Thyroid gland (tissue), 4 donors: ENCODE data around the gene CMSS1. TPM values are rescaled to one million over a fixed set of nuclear protein-coding genes. Genes with fewer than 3 reads are reported as not detected.

Experiments
- DNase-seq, 2 donors: peaks; one replicate each; pipeline ENCODE4 v3.0.0-alpha.2; 2019
- H3K27ac ChIP-seq, 3 donors: fragments of 200-600 bp; sonication (generic); 1 replicate in 2 of 3; 2 replicates in 1 of 3; pipeline ENCODE4 v1.5.1; 2016 to 2019; ENCODE audit warnings: mild to moderate bottlenecking in 1 of 3, moderate library complexity in 1 of 3
- H3K27me3 ChIP-seq: fragments of 200-600 bp; sonication (generic); one replicate; pipeline ENCODE4 v1.5.1; 2019
- H3K36me3 ChIP-seq, 2 donors: fragments of 200-600 bp; sonication (generic); one replicate each; pipeline ENCODE4 v1.5.1; 2016 to 2019
- H3K4me1 ChIP-seq, 2 donors: fragments of 200-600 bp; sonication (generic); one replicate each; pipeline ENCODE4 v1.5.1; 2017 to 2019
- H3K4me3 ChIP-seq, 3 donors: fragments of 200-600 bp; sonication (generic); replicated peaks in 1 of 3; 1 replicate in 2 of 3; 2 replicates in 1 of 3; pipeline ENCODE4 v1.5.1; 2016; ENCODE audit warnings: mild to moderate bottlenecking in 1 of 3
- H3K9me3 ChIP-seq: fragments of 200-600 bp; sonication (generic); one replicate; pipeline ENCODE4 v1.5.1; 2017
- POLR2A ChIP-seq, 2 donors: fragments of 450-650 bp; IDR thresholded peaks; one replicate each; pipeline ENCODE4 v1.6.1; 2017; ENCODE audit warnings: antibody characterized with exemption in 2 of 2, mild to moderate bottlenecking in 2 of 2, moderate library complexity in 1 of 2
- WGBS, 2 donors: methylation state at CpG; one replicate each; pipeline ENCODE4 v1.1.5; 2017; 5-methylcytosine and 5-hydroxymethylcytosine counted together
- intact Hi-C: fragments of 100-400 bp; cut with DNase I; formaldehyde crosslinking; loops from one replicate; pipeline ENCODE4 v1.15.1; 2023
- total RNA-seq, 4 donors: library from RNA; depleted of rRNA; stranded (reverse); fragments of >200 nt; gene quantifications; one replicate each; pipeline ENCODE4 v1.2.3, GENCODE V29; 2016
- TF ChIP-seq, protein P1 (sequence below), 6 experiments: fragments of 200-600 bp in 3 of 6; fragments of 450-650 bp in 3 of 6; sonication (generic) in 3 of 6; IDR thresholded peaks; one replicate each; pipeline ENCODE4 v1.5.1; 2016 to 2019; ENCODE audit warnings: antibody characterized with exemption in 6 of 6, mild to moderate bottlenecking in 2 of 6, inconsistent platforms in 1 of 6, moderate library complexity in 1 of 6

The CMSS1 gene
- total RNA-seq, 4 donors from 2014 or later, result 7.7 to 15.0 (median 12.9) TPM

DNA sequence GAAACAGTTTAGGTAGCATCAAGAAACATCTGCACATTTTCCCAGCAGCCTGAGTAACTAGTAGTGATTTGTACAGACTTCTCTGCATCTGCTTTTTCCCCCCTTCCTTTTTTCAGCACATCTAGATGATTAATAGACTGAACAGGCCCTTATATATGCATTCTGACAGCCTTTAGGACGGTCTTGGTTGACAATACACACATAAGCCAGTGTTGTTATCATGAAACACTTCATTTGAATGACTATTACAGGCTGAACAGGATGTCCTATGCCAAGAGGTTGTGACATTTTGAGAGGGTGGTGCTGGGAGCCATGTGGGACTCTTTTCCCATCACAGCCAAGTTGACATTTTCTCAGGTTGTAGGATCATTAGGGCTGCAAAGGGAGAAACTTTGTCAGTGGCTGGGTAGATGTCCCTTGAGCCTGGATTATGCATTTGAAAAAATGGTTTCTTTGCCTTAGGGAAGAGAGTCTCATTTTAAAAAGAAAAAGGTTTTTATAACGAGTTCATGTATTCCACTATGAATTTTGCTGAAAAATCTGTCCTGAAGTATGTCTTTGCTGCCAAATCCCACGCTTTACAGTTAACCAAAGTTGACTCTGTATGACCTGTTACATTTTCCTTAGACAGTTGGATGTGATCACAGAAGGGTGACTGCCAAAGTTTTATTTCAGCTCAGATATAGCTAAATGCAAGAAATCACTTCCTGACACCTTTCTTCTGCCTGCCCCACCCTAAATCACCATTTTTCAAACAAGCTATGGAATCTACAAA is 223.0 kb downstream of the CMSS1 start:
- H3K9me3 ChIP-seq, result no peaks in the 10 kb centered on the region
- 58 to 69% methylated on average over 3 of the region's 3 CpGs for WGBS, 2 donors
- H3K36me3 ChIP-seq, result no peaks in the 10 kb centered on the region
- H3K4me3 ChIP-seq, result no peak overlapping the region
- intact Hi-C loops, result no loop called here
- H3K27me3 ChIP-seq, result no peaks in the 10 kb centered on the region
- TF ChIP-seq, protein P1, sequence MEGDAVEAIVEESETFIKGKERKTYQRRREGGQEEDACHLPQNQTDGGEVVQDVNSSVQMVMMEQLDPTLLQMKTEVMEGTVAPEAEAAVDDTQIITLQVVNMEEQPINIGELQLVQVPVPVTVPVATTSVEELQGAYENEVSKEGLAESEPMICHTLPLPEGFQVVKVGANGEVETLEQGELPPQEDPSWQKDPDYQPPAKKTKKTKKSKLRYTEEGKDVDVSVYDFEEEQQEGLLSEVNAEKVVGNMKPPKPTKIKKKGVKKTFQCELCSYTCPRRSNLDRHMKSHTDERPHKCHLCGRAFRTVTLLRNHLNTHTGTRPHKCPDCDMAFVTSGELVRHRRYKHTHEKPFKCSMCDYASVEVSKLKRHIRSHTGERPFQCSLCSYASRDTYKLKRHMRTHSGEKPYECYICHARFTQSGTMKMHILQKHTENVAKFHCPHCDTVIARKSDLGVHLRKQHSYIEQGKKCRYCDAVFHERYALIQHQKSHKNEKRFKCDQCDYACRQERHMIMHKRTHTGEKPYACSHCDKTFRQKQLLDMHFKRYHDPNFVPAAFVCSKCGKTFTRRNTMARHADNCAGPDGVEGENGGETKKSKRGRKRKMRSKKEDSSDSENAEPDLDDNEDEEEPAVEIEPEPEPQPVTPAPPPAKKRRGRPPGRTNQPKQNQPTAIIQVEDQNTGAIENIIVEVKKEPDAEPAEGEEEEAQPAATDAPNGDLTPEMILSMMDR (IDR thresholded peaks at IDR 0.05), result no peak
- no peak for TF ChIP-seq POLR2A (IDR thresholded peaks at IDR 0.05)
- H3K4me1 ChIP-seq, result peaks cover 23 to 25% of the 10 kb centered on the region in 2 donors
- peak overlapping the region; percentile 53 to 88 (median 69) for H3K27ac ChIP-seq
- DNase-seq, result peak in 1 of 2 donors; percentile 15

DNA sequence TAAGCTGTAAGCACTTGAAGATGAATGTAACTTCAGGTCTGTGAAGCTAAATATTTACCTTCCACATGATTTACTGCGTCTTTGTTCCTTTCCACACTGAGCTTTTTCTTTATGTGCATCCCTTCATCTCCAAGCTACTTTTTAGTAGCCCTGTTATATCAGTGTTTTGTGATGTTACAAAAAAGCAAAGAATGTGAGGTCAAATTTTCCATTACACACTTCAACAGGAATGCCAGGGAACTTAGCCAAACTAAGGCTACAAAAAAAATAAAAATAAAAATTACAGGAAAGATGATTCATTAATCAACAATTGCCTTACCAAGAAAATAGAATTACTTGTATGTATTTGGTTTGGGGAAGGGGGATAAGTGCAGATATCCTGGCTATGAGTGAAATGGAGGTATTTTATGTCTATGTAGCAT is 223.7 kb downstream of the CMSS1 start:
- no peak for DNase-seq
- H3K27me3 ChIP-seq, result no peaks in the 10 kb centered on the region
- WGBS, 2 donors, result 73 to 76% methylated on average over 1 of the region's 1 CpG
- H3K27ac ChIP-seq, result peak overlapping the region; percentile 53 to 88 (median 69)
- intact Hi-C loops, result no loop called here
- peaks cover 23 to 25% of the 10 kb centered on the region in 2 donors for H3K4me1 ChIP-seq
- H3K9me3 ChIP-seq, result no peaks in the 10 kb centered on the region
- H3K36me3 ChIP-seq, result no peaks in the 10 kb centered on the region
- TF ChIP-seq, protein P1 (IDR thresholded peaks at IDR 0.05), result no peak
- TF ChIP-seq POLR2A (IDR thresholded peaks at IDR 0.05), result no peak
- H3K4me3 ChIP-seq, result no peak overlapping the region

DNA sequence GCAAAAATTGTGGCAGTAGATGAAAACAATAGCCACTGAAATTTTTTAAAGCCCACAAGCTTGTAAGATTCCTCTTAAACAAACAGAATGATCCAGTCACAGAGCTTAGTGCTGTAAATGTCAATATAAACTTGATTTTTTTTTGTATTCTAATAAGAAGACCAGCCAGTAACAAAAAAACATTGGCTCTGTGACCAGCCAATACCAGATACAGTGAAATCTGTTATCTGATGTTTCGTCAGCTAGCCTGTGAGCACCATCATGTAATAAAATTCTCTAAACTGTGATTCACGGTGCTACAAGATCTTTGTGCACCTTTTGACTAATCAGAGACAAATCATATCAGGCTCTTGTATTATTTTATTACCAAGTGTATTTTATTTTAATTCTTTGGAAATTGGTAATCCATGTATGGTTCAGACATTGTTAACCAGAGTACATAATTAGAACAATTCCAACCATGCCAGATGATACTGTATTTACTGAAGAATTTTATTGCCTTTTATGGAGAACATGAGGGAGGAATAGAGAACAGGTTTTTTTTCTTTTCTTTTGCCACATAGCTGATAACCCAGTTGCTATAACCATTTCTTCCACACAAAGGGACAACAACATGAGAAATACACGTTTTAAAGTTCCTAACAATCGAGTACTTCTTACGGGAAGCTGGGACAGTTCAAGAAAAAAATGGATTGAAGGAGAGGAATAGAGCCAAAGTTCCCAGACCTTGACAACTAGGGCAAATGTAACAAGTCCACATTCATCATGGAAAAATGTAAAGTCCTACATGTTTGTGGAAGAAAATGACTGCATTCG is 224.7 kb downstream of the CMSS1 start:
- no peak overlapping the region for H3K4me3 ChIP-seq
- no peaks in the 10 kb centered on the region for H3K27me3 ChIP-seq
- H3K27ac ChIP-seq, result peak overlapping the region; percentile 50 to 88 (median 69)
- peaks cover 23 to 25% of the 10 kb centered on the region in 2 donors for H3K4me1 ChIP-seq
- intact Hi-C loops, result no loop called here
- no peaks in the 10 kb centered on the region for H3K36me3 ChIP-seq
- H3K9me3 ChIP-seq, result no peaks in the 10 kb centered on the region
- no peak for DNase-seq
- no peak for TF ChIP-seq POLR2A (IDR thresholded peaks at IDR 0.05)
- TF ChIP-seq, protein P1 (IDR thresholded peaks at IDR 0.05), result no peak
- WGBS, 2 donors, result 78% methylated on average over 6 of the region's 6 CpGs

- H3K9me3 ChIP-seq, result no peaks in the 10 kb centered on the region
- no peak for DNase-seq
- TF ChIP-seq, protein P1 (IDR thresholded peaks at IDR 0.05), result no peak
- no peak for TF ChIP-seq POLR2A (IDR thresholded peaks at IDR 0.05)
- no peak overlapping the region for H3K4me3 ChIP-seq
- H3K36me3 ChIP-seq, result no peaks in the 10 kb centered on the region
- H3K27ac ChIP-seq, result peak overlapping the region in 2 of 3 donors; percentile 69 to 88
- H3K4me1 ChIP-seq, result peaks cover 23 to 25% of the 10 kb centered on the region in 2 donors
- 86 to 88% methylated on average over 1 of the region's 1 CpG for WGBS, 2 donors
- H3K27me3 ChIP-seq, result no peaks in the 10 kb centered on the region
- intact Hi-C loops, result no loop called here
Observed at GRCh38 chr3:100043271-100043670, 225.6 kb downstream of the CMSS1 start.

DNA sequence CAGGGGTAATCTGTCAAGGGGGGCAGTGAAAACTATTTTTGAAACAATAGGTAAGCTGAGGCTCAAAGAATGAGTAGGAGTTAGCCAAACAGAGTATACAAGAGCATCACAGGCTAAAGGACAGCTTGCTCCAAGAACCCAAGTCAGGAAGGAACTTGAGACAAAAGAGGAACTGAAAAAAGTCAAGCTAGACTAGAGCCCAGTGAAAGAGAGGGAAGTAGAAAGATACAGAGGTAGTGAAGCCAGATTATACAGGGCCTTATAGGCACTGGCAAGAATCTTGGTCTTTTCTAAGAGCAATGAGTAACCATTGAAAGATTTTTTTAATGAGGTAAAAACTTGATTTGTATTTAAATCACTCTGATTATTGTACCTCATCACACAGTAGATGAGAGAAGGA is 226.7 kb downstream of the CMSS1 start:
- TF ChIP-seq, protein P1 (IDR thresholded peaks at IDR 0.05), result no peak
- no peak for TF ChIP-seq POLR2A (IDR thresholded peaks at IDR 0.05)
- no peak overlapping the region for H3K4me3 ChIP-seq
- intact Hi-C loops, result no loop called here

More for the DNA sequence above, 226.7 kb downstream of the CMSS1 start:
- Histone ChIP-seq H3K4me1 (peaks cover 23 to 25% of the 10 kb centered on the region in 2 donors), H3K27ac (no peak overlapping the region), H3K36me3 (no peaks in the 10 kb centered on the region), H3K9me3 (no peaks in the 10 kb centered on the region), H3K27me3 (no peaks in the 10 kb centered on the region)
- no peak for DNase-seq
